ENCODE measurements around the gene SART1.

SART1 gene, protein sequence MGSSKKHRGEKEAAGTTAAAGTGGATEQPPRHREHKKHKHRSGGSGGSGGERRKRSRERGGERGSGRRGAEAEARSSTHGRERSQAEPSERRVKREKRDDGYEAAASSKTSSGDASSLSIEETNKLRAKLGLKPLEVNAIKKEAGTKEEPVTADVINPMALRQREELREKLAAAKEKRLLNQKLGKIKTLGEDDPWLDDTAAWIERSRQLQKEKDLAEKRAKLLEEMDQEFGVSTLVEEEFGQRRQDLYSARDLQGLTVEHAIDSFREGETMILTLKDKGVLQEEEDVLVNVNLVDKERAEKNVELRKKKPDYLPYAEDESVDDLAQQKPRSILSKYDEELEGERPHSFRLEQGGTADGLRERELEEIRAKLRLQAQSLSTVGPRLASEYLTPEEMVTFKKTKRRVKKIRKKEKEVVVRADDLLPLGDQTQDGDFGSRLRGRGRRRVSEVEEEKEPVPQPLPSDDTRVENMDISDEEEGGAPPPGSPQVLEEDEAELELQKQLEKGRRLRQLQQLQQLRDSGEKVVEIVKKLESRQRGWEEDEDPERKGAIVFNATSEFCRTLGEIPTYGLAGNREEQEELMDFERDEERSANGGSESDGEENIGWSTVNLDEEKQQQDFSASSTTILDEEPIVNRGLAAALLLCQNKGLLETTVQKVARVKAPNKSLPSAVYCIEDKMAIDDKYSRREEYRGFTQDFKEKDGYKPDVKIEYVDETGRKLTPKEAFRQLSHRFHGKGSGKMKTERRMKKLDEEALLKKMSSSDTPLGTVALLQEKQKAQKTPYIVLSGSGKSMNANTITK

DNA sequence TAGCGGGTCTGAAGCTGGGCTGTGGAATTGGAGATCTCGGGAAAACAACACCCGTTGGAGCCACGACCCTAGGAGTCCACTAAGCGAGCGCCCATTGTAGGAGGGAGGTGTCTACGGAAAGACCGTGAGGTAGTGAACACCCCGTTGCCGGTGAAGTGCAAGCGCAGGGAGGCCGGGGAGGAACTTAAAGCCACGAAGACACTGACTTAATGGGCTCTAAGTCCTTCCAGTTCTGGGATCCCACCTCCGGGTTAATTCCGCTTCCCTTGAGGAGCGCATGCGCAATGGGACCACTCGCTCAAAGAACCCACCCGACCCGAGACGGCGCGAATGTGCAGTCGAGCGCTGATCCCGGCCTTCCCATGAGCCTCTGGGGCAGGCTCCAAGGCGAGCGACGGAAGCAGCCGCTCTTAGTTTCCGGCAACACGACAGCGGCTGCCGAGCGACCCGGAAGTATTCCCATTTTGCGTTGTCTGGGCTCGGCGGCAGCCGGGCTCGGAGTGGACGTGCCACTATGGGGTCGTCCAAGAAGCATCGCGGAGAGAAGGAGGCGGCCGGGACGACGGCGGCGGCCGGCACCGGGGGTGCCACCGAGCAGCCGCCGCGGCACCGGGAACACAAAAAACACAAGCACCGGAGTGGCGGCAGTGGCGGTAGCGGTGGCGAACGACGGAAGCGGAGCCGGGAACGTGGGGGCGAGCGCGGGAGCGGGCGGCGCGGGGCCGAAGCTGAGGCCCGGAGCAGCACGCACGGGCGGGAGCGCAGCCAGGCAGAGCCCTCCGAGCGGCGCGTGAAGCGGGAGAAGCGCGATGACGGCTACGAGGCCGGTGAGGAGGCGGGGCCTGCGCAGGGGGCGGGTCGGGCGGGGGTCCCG, at the start of gene SART1:
Gene SART1, plus strand, starts transcription at position 468 of the 874 bp plus-strand sequence. Its CDS starts 47 bp downstream, at position 515.
- peak; percentile 99 for DNase-seq (ENCODE audit: low read depth)

DNA sequence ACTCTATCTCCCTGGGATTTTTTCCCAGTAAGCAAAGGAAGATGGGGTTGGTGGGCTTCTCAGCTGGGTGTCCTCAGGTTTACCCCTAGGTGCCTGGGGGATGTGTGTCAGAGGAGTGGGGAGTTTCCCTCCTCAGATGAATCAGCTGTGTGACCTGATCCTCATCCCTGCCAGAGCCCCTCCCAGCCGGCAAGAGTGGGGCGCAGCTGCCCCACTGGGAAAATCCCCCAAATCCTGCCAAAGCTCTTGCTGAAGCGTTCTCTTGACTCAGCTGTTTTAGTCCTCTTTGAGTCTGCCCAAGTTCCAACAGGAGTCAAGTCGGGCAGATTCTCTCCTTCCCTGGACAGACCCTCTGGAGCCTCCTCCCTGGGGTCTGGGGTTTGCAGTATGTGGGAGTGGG, 48.7 kb upstream of the SART1 start:
- DNase-seq (ENCODE audit: low read depth), result peak; percentile 61

DNA sequence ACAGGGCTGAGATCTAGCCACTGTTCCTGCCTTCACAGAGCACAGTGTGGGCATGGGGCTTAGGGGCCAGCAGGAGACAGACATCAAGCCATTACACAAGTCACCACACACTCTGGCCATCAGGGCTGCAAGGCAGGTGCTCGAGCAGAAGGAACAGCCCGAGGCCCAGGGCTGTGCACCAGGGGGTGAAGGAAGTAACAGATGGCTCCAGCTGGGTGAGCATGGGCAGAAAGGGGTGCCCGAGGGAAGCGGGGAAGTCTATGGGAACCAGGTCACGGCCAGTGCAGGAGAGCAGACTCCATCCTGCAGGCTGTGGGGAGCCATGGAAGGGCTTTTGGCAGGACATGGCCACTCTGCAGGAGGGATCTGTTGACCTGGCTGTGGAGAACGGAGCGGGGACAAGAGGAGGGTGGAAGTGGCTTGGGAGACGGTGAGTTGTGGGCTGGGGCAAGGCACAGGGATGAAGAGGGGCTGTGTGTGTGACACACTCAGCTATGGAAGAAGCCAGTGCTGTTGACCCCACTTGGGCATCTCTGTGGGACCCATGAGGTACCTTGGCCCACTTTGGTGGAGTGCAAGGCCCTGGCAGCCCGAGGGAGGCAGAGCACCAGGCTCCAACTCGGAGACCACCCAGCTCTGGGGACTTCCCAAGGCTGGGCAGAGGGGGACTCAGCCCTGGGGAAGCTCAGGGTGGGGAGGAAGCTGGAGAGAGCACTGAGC, 46.3 kb upstream of the SART1 start:
- DNase-seq (ENCODE audit: low read depth), result no peak

DNA sequence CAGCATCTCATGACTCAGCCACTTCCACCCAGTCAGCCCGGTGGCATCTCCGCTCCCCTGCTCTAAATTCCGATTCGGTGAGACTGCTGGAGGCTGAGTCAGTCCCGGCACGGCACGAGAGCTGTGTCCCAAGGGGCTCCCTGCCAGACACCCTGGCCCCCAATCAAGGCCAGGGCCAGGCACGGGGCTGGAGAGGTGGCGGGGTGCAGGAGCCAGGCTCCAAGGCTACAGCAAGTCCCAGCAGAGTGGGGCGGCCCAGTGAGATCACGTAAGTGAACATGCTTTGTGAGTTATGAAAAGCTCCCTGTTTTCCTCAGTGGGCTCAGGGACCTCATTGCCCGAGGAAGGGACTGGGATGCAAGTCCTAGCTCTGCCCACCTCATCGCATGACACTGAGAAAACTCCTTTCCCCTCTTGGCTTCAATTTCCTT, 45.7 kb upstream of the SART1 start:
- peak; percentile 99 for DNase-seq (ENCODE audit: low read depth)

DNA sequence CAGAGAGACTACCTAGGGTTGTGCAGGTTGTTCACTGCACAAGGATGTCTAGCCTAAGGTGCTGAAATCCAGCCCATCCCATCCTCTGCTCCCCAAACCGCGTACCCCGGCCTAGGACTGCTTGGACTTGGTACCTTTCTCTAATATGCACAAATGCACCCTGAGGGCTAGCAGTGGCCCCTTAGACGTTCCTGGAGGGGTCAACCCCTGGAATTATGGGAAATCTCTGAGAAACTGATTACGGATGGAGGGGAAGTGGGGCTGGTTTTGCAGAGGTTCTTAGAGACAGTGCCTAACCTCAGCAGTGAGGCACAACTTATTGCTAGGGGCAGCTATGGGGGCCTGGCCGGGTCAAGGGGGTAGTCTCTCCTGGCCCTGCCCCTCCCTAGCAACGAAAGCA, 45.1 kb upstream of the SART1 start:
- DNase-seq (ENCODE audit: low read depth), result no peak

DNA sequence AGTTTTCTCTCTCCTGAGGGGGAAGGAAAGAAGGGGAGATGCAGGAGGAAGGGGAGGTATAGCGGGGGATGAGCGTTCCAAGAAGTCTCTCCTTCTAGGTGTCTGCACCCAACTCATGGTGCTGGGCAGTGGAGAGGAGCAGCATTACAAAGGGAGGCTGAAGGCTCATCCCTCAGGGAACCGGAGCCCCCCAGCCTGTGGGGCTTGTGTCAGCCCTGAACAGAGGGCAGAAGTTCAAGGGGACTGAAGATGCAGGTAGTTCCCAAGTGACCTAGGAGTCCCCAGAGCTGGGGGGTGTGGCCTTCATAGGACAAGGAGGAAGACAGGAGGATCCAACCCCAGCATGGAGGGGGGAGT, 44.5 kb upstream of the SART1 start:
- no peak for DNase-seq (ENCODE audit: low read depth)

DNA sequence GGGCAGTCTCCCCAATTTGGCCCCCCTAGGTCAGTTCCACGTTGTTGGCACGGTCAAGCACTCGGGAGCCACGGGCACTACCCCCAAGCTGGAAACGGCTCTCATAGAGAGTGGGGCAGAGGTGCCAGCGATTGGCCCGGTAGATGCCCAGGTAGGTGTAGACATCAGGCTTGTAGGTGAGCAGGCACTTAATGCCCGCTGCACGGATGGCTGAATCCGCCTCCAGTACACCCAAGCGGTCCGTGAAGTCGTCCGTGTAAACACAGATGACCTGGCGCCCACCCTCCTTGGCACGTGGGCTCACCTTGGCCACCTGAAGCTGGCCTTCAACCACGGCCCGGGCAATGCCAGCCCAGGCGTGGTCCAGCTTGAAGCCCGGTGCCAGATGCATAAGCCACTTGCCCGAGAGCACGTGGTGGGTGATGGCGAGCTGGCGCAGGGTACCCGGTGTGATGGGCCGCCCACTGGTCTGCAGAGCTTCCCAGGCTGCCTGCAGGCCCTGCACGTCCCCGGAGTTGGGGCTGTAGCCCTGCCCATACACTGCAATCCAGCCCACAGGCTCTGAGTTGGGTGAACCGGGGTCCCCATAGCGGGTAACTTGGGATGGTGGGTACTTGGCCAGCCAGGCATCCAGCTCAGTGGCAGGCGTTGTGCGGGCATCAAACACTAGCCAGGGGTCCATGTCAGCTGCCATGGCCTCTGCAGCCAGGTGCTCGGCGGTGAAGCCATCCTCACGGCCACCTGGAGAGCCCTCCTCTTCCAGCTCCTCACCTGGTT, 43.9 kb upstream of the SART1 start:
- DNase-seq (ENCODE audit: low read depth), result no peak

DNA sequence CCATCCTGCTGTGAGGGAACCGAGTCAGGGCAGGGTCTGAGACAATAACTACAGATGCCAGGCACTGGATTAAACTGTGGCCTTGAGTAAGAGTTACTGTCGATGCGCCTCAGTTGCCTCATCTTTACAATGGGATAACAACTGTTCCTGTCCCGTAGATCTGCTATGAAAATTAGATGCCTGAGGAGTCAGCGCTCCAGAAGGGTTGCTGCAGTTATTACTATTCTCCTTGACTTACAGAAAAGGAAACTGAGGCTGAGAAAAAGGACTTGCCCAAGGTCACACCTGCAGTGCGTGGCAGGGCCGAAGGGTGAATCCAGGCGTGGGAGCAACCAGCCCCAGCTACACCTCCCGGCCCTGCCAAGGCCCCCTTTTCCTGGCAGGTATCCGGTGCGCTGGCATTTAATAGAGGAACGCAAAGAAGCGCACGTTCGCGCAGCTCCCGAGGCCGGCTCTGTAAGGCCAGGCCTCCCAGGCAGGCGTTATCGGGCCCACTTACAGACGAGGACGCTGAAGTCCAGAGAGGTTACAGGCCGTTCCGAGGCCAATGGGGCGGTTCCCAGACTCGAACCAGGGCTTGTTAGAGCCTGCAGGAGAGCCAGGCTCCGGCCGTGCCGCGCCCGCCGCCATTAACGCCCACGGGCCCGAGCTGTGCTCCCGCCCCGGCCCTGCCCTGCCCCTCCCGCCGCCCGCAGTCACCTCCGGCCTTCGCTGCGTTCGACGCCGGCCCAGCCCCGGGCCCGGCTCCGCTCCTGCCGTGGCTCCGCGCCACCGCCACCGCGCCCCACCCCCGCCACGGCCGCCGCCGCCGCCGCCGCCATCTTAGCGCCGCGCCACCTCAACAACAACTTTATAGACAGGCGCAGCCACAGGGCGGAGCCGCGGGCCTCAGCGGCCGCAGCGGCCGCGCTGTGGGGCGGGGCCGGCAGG, 43.1 kb upstream of the SART1 start, which contains the start of gene C11orf68:
Gene C11orf68, minus strand, starts transcription at position 852 of the 930 bp plus-strand sequence. Its CDS starts 31 bp downstream, at position 821.
- peak; percentile 47 for DNase-seq (ENCODE audit: low read depth)

DNA sequence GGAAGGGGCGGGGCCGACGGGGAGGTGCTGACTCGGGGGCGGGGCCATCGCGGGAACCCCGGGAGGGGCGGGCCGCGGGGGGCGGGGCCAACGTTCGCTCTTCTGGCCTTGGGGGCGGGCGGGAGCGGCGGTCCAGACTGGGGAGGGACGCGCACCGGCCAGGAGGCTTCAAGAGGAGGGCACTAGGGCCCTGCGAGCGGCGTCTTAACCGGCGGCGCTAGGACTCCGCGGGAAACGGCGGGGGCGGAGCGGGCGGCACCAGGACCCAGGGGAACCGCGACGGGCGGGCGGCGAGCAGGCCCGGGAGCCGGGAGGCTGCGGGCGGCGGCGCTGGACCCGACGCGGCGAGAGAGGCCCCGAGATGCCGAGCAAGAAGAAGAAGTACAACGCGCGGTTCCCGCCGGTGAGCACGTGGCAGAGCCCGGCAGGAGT, 42.4 kb upstream of the SART1 start, which contains the start of gene DRAP1:
Gene DRAP1, plus strand, starts transcription at position 286 of the 432 bp plus-strand sequence. Its CDS starts 76 bp downstream, at position 362.
- peak; percentile 99 for DNase-seq (ENCODE audit: low read depth)

DNA sequence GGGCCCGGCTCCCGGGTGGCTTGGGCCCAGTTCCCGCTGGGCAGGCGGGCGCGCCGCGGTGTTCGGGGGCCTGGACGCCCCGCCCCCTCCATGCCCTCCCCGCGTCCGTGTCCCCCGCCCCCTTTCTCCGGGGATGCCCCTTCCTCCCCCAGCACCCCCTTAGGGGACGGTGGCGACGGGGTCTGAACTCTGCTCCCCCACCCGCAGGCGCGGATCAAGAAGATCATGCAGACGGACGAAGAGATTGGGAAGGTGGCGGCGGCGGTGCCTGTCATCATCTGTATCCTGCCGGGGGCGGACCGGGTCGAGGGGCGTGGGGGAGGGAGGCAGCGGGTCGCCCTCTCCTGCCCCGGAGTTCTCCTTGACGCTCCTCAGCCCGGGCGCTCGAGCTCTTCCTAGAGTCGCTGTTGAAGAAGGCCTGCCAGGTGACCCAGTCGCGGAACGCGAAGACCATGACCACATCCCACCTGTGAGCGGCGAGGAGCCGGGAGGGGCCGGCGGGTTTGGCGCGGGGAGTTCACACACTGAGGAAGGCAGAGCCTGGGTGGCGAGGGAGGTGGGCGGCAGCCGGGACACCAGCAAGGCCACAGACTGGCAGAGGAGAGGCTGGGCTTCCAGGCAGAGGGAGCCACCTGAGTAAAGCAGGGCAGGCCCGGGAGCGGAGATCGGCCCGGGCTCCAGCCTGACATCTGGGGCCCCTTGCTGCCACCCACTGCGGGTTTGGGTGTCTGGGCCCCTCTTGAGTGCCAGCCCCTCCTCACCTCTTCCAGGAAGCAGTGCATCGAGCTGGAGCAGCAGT, 41.8 kb upstream of the SART1 start:
- DNase-seq (ENCODE audit: low read depth), result no peak

DNA sequence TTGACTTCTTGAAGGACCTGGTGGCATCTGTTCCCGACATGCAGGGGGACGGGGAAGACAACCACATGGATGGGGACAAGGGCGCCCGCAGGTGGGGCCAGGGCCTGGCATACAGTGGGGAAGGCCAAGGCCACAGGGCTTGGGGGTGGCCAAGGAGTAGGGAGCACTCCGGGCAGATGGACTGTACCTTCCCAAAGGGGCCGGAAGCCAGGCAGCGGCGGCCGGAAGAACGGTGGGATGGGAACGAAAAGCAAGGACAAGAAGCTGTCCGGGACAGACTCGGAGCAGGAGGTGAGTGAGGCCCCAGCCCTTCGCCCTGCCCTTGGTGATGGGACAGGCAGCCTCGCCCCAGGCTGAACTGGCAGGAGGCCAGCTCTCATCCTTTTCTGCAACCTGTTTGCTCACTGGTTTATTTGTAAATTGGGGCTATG, 41.1 kb upstream of the SART1 start:
- no peak for DNase-seq (ENCODE audit: low read depth)

DNA sequence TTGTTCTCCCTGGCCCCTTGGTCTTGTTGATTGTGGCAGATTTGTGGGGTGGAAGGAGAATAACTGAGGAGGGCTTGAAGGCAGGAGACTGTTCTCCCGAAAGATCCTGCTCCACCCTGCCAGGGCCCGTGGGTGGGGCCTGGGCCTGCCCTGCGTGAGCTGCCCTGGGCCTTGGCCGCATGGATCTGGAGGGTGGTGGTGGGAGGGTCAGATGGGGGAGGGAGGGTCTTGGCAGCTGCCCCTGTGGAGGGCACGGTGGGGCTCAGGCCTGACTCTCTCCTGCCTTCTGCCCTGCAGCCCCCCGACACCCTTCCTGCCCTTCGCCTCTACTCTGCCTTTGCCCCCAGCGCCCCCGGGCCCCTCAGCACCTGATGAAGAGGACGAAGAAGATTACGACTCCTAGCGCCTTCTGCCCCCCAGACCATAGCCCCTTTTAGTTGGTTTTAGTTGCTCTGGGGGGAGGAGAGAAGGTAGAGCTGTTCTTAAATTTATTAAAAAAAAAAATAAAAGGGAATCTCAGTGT, 40.4 kb upstream of the SART1 start:
- DNase-seq (ENCODE audit: low read depth), result no peak

DNA sequence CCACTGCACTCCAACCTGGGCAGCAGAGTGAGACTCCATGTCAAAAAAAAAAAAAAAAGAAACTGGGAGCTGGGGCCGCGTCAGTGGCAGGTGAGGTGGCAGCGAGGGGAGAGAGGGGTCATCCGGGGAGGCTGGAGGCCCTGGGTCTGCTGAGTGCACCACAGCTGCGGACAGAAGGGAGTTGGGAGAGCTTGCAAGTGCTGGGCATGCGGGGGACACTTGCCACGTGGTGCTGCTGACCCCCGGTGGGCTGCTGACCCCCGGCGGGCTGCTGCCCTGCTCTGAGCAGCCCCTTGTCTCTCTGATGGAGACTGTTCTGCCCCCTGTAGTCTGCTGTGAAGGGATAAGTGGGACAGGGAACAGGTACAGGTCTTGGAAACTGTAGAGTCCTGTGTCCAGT, 39.7 kb upstream of the SART1 start:
- no peak for DNase-seq (ENCODE audit: low read depth)

DNA sequence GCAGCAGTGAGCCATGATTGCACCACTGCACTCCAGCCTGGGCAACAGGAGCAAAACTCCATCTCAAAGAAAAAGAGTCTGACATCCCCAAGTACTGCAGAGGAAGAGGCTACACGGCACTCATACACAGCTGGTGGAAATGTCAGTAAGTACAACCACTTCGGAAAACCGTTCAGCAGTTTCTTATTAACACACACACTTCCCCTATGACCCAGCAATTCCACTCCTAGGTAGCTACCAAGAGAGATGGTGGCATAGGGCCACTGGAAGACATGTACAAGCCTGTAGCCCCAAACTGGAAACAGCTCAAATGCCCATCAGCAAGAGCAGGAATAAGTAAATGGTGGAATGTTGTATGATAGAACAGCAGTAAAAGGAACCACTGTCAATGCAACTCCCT, 39.0 kb upstream of the SART1 start:
- DNase-seq (ENCODE audit: low read depth), result no peak

DNA sequence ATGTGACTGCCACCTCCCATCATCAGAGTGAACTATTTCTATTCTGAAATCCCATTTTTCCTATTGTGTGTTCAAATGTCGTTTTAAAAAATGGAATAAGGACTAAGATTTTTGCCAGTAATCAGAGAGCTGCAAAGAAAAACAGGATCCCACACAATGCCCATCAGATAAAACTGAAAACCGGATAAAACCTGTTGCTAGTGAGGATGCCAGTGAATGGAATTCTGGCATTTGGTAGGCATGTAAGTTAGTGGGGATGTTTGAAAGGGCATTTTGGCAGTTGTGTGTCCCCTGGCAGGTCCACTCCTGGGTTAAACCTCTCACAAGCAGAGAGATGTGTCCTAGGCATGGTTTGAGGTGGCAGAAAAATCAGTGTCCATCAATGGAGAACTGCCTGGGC, 36.1 kb upstream of the SART1 start:
- no peak for DNase-seq (ENCODE audit: low read depth)

DNA sequence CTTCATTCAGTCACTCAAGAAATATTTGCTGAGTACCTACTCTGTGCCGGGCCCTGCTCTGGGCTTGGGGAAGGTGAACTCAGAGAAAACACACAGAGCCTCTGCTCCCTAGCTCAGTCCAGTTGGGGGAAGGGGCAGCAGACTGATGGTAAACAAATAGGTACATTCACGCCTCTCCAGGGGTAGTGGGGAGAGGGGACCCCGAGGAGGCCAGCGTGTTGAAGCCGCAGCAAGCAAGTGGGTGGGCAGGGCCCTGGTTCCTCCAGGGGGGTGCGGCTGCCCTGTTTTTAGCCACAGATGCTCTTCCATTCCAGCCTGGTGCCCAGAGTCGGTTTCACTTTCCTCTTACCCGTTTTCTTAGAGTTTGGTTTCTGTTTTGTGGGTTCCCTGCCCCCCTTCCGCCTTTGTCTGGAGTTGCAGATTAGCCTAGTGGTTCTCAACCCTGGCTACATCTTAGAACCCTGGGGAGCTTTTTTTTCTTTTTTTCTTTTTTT, 33.6 kb upstream of the SART1 start:
- DNase-seq (ENCODE audit: low read depth), result no peak

DNA sequence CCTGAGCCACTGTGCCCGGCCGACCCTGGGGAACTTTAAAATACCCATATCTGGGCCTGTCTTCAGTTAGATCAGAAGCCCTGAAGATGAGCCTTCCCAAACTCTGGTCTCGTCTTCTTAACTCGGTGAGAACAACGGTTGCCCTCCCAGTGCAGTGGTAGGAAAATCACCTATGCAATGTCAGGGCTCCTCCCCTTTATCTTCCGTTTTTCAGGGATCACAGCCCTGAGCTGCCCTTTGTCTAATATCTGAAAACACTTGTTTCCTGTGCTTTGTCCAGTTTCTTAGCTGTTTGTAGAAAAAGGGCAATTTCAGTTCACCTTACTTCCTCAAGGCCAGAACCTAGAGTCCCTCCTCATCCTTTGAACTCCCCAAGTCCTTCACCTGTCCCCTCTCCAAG, 32.9 kb upstream of the SART1 start:
- DNase-seq (ENCODE audit: low read depth), result no peak
